ENCODE results near the gene CISD1. TPM values are rescaled to one million over a fixed set of nuclear protein-coding genes. Genes with fewer than 3 reads are reported as not detected.
A peak's percentile ranks its signal among the peaks of the same experiment; 100 is the strongest.

Gene CISD1
- total and polyA plus RNA-seq, 9 of the 15 experiments (the other 6 are each of a cell fraction or from before 2014, with no cell fraction given), result 35.8 to 342 (median 118) TPM

GRCh38 chr10:58266826-58267712, 1.9 kb upstream of the CISD1 start (continued):
- TF ChIP-seq HMG20B (CRISPR knock-in tag; IDR thresholded peaks at IDR 0.05) (no peak), CBX1 (IDR thresholded peaks at IDR 0.05; ENCODE audit: low read depth) (no peak; the same call in 1 of the 2 replicates), RFX5 (IDR thresholded peaks at IDR 0.05; ENCODE audit: low read depth, low read length) (no peak), MAZ (CRISPR knock-in tag; conservative IDR thresholded peaks at IDR 0.05 in 1 of 2, IDR thresholded peaks at IDR 0.05 in 1 of 2) (peak; percentile 16 to 56; a peak in 3 of 4 replicates), ETV1 (tag; conservative IDR thresholded peaks at IDR 0.05; ENCODE audit: low read depth) (0 out of 2 replicates have a peak, but pooled peaks have one; percentile 14), FOXP1 (CRISPR knock-in tag; IDR thresholded peaks at IDR 0.05) (no peak), HNRNPK (IDR thresholded peaks at IDR 0.05; ENCODE audit: low read depth, low read length, poor library complexity, severe bottlenecking) (no peak), SLC30A9 (CRISPR knock-in tag; IDR thresholded peaks at IDR 0.05) (no peak), CCAR2 (IDR thresholded peaks at IDR 0.05; ENCODE audit: low read depth, low read length) (no peak), ZNF232 (CRISPR knock-in tag; IDR thresholded peaks at IDR 0.05) (0 out of 2 replicates have a peak, but pooled peaks have one; percentile 37), TCF15 (CRISPR knock-in tag; IDR thresholded peaks at IDR 0.05) (no peak), BRD4 (IDR thresholded peaks at IDR 0.05) (no peak), FOXA1 (IDR thresholded peaks at IDR 0.05; ENCODE audit: borderline replicate concordance) (no peak), TFAM (CRISPR knock-in tag; conservative IDR thresholded peaks at IDR 0.05) (no peak), NELFE (IDR thresholded peaks at IDR 0.05; ENCODE audit: insufficient read depth, insufficient read length) (no peak), RCOR1 (IDR thresholded peaks at IDR 0.05; ENCODE audit: borderline replicate concordance in 1 of 2, low read depth in 2 of 2, low read length in 2 of 2) (peak in 1 of 2 experiments; percentile 49; a peak in 1 of 4 replicates), BRCA1 (IDR thresholded peaks at IDR 0.05) (no peak), BRCA1 (CRISPR knock-in tag; IDR thresholded peaks at IDR 0.05) (no peak), SRSF7 (optimal IDR thresholded peaks at IDR 0.05; ENCODE audit: low read depth, low read length) (no peak), ZNF316 (IDR thresholded peaks at IDR 0.05) (no peak), JUNB (CRISPR knock-in tag; conservative IDR thresholded peaks at IDR 0.05) (no peak), E2F5 (CRISPR knock-in tag; IDR thresholded peaks at IDR 0.05) (no peak), TAF15 (IDR thresholded peaks at IDR 0.05; ENCODE audit: low read depth, low read length) (no peak), POLR2H (tag; IDR thresholded peaks at IDR 0.05; ENCODE audit: low read depth) (no peak)
- TF ChIP-seq, protein P1, sequence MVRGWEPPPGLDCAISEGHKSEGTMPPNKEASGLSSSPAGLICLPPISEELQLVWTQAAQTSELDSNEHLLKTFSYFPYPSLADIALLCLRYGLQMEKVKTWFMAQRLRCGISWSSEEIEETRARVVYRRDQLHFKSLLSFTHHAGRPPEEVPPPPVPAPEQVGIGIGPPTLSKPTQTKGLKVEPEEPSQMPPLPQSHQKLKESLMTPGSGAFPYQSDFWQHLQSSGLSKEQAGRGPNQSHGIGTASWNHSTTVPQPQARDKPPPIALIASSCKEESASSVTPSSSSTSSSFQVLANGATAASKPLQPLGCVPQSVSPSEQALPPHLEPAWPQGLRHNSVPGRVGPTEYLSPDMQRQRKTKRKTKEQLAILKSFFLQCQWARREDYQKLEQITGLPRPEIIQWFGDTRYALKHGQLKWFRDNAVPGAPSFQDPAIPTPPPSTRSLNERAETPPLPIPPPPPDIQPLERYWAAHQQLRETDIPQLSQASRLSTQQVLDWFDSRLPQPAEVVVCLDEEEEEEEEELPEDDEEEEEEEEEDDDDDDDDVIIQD (CRISPR knock-in tag; IDR thresholded peaks at IDR 0.05), result no peak
- TF ChIP-seq, protein P2, sequence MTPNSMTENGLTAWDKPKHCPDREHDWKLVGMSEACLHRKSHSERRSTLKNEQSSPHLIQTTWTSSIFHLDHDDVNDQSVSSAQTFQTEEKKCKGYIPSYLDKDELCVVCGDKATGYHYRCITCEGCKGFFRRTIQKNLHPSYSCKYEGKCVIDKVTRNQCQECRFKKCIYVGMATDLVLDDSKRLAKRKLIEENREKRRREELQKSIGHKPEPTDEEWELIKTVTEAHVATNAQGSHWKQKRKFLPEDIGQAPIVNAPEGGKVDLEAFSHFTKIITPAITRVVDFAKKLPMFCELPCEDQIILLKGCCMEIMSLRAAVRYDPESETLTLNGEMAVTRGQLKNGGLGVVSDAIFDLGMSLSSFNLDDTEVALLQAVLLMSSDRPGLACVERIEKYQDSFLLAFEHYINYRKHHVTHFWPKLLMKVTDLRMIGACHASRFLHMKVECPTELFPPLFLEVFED (CRISPR knock-in tag; conservative IDR thresholded peaks at IDR 0.05), result no peak
